ENCODE measurements around the gene SRCIN1.

Gene SRCIN1

GRCh38 chr17:38544175-38544838 lies 61.4 kb downstream of the SRCIN1 start:
- H3K4me3 ChIP-seq (ENCODE audit: control insufficient read depth, low read depth, low read length): no peak overlapping the region
- TF ChIP-seq, protein P1, sequence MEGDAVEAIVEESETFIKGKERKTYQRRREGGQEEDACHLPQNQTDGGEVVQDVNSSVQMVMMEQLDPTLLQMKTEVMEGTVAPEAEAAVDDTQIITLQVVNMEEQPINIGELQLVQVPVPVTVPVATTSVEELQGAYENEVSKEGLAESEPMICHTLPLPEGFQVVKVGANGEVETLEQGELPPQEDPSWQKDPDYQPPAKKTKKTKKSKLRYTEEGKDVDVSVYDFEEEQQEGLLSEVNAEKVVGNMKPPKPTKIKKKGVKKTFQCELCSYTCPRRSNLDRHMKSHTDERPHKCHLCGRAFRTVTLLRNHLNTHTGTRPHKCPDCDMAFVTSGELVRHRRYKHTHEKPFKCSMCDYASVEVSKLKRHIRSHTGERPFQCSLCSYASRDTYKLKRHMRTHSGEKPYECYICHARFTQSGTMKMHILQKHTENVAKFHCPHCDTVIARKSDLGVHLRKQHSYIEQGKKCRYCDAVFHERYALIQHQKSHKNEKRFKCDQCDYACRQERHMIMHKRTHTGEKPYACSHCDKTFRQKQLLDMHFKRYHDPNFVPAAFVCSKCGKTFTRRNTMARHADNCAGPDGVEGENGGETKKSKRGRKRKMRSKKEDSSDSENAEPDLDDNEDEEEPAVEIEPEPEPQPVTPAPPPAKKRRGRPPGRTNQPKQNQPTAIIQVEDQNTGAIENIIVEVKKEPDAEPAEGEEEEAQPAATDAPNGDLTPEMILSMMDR (conservative IDR thresholded peaks at IDR 0.05; ENCODE audit: control insufficient read depth, insufficient read depth, low read depth, low read length): no peak
- no peak for DNase-seq (ENCODE audit: low read depth)

- DNase-seq (ENCODE audit: low read depth): no peak
- TF ChIP-seq, protein P1 (conservative IDR thresholded peaks at IDR 0.05; ENCODE audit: control insufficient read depth, insufficient read depth, low read depth, low read length): no peak
- H3K4me3 ChIP-seq (ENCODE audit: control insufficient read depth, low read depth, low read length): no peak overlapping the region
Observed at GRCh38 chr17:38543403-38544174, 62.2 kb downstream of the SRCIN1 start.

- TF ChIP-seq, protein P1 (conservative IDR thresholded peaks at IDR 0.05; ENCODE audit: control insufficient read depth, insufficient read depth, low read depth, low read length): no peak
- no peak for DNase-seq (ENCODE audit: low read depth)
- no peak overlapping the region for H3K4me3 ChIP-seq (ENCODE audit: control insufficient read depth, low read depth, low read length)
Observed at GRCh38 chr17:38542286-38542685, 63.5 kb downstream of the SRCIN1 start.

- DNase-seq (ENCODE audit: low read depth): no peak
- TF ChIP-seq, protein P1 (conservative IDR thresholded peaks at IDR 0.05; ENCODE audit: control insufficient read depth, insufficient read depth, low read depth, low read length): no peak
Observed at GRCh38 chr17:38541281-38541680, 64.5 kb downstream of the SRCIN1 start.

DNA sequence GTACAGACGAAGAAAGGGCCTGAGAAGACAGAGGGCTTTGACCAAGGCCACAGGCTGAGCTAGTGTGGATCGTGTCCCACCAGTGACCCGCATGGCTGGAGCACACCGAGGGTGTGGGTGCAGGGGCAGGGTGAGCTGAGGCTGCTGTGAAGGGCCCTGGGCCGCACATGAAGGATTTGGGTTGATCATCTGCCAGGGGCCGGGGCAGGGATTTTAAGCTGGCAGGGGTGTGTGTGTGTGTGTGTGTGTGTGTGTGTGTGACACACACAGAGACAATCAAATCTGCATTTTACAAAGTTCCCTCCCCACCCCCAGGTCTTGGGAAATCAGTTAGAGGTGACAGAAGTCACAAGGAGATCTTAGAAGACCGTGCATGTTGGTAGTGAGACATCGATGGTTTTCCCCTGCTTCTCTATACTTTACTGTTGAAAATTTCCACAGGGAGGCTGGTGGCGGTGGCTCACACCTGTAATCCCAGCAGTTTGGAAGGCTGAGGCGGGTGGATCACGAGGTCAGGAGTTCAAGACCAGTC lies 65.2 kb downstream of the SRCIN1 start:
- TF ChIP-seq, protein P1 (conservative IDR thresholded peaks at IDR 0.05; ENCODE audit: control insufficient read depth, insufficient read depth, low read depth, low read length): no peak
- no peak overlapping the region for H3K4me3 ChIP-seq (ENCODE audit: control insufficient read depth, low read depth, low read length)
- no peak for DNase-seq (ENCODE audit: low read depth)

More at GRCh38 chr17:38541281-38541680, 64.5 kb downstream of the SRCIN1 start:
- no peak overlapping the region for H3K4me3 ChIP-seq (ENCODE audit: control insufficient read depth, low read depth, low read length)

DNA sequence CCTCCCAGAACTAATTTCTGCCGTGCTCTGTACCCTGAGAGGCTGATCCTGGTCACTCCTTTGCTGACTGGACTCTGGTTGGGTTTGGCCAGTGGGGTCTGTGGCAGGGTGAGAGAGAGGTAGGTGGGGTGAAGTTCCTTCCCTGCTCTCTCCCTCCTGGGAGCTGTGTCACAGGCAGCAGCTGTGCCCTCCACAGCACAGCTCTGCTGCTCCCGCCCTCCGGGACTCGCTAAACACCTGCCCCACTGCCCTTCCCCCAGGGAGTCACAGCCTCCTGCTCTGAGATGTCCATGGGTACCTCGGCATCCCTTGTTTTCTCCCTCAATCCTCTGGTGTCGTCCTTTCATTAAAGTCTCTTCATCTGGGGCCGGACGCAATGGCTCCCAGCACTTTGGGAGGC lies 66.4 kb downstream of the SRCIN1 start:
- DNase-seq (ENCODE audit: low read depth): no peak
- H3K4me3 ChIP-seq (ENCODE audit: control insufficient read depth, low read depth, low read length): no peak overlapping the region
- TF ChIP-seq, protein P1 (conservative IDR thresholded peaks at IDR 0.05; ENCODE audit: control insufficient read depth, insufficient read depth, low read depth, low read length): no peak
